Activated effector memory CD4-positive, alpha-beta T cell treated with Interleukin-2 at 50 U/mL for 16 hours (primary cell): ENCODE results near the gene KPNA1.
"Not testable (repeated sequence)": the region's sequence is repeated elsewhere in the genome, so short reads cannot be mapped to it uniquely, and the experiment has no call there.

Experiments
- DNase-seq: peaks from one replicate; pipeline ENCODE4 v3.0.0-alpha.2; 2020

Gene KPNA1

GRCh38 chr3:122516846-122517360 is 2.2 kb upstream of the KPNA1 start:
- no peak for DNase-seq

GRCh38 chr3:122515870-122516269 is 1.1 kb upstream of the KPNA1 start:
- no peak for DNase-seq

- no peak for DNase-seq
Measured at GRCh38 chr3:122515020-122515468, 305 bp upstream of the KPNA1 start.

GRCh38 chr3:122513386-122514122 is 1.2 kb downstream of the KPNA1 start:
- DNase-seq = no peak

GRCh38 chr3:122512284-122512683 is 2.5 kb downstream of the KPNA1 start:
- DNase-seq = no peak

- no peak for DNase-seq
Measured at GRCh38 chr3:122510878-122511535, 3.7 kb downstream of the KPNA1 start.

- DNase-seq = not testable (repeated sequence)
Measured at GRCh38 chr3:122508944-122509343, 5.8 kb downstream of the KPNA1 start.

- no peak for DNase-seq
Measured at GRCh38 chr3:122508135-122508914, 6.4 kb downstream of the KPNA1 start.

- DNase-seq = no peak
Measured at GRCh38 chr3:122506450-122506849, 8.3 kb downstream of the KPNA1 start.

GRCh38 chr3:122505676-122506075 is 9.1 kb downstream of the KPNA1 start:
- no peak for DNase-seq

- DNase-seq = no peak
Measured at GRCh38 chr3:122502941-122503340, 11.8 kb downstream of the KPNA1 start.

GRCh38 chr3:122502139-122502538 is 12.6 kb downstream of the KPNA1 start:
- DNase-seq = no peak

GRCh38 chr3:122500964-122501363 is 13.8 kb downstream of the KPNA1 start:
- not testable (repeated sequence) for DNase-seq

- no peak for DNase-seq
Measured at GRCh38 chr3:122498152-122498551, 16.6 kb downstream of the KPNA1 start.

GRCh38 chr3:122497425-122497824 is 17.3 kb downstream of the KPNA1 start:
- DNase-seq = no peak

GRCh38 chr3:122496508-122496907 is 18.2 kb downstream of the KPNA1 start:
- DNase-seq = no peak

- DNase-seq = no peak
Measured at GRCh38 chr3:122493296-122493695, 21.4 kb downstream of the KPNA1 start.

GRCh38 chr3:122488262-122488973 is 26.3 kb downstream of the KPNA1 start:
- no peak for DNase-seq

- DNase-seq = no peak
Measured at GRCh38 chr3:122484985-122485384, 29.8 kb downstream of the KPNA1 start.

GRCh38 chr3:122481390-122481789 is 33.3 kb downstream of the KPNA1 start:
- no peak for DNase-seq

GRCh38 chr3:122476532-122476931 is 38.2 kb downstream of the KPNA1 start:
- no peak for DNase-seq

- DNase-seq = no peak
Measured at GRCh38 chr3:122475316-122475715, 39.4 kb downstream of the KPNA1 start.

GRCh38 chr3:122469659-122470058 is 45.1 kb downstream of the KPNA1 start:
- no peak for DNase-seq
